A549 (cell line): Measurements from ENCODE around the gene EXOC4. TPM values are rescaled to one million over a fixed set of nuclear protein-coding genes. Genes with fewer than 3 reads are reported as not detected.

Source experiments
- ATAC-seq, 2 experiments: fragments of 200-7000 bp in 1 of 2; fragments of >200 bp in 1 of 2; cut with Nextera tagmentation in 1 of 2; cut with Tn5 transposase in 1 of 2; 3 replicates each; pipeline versions ENCODE4 v1.8.0 to v1.9.1; 2018 to 2020; ENCODE audit warnings: mild to moderate bottlenecking in 1 of 2, moderate library complexity in 1 of 2
- CTCF ChIA-PET: fragments of 300-600 bp; sonication (Branson Sonifier 250); formaldehyde crosslinking; extraction: SDS; loops from one replicate; lab custom pipeline; 2021; ENCODE audit warnings: antibody characterized with exemption, inconsistent platforms; lab: Yijun Ruan, JAX
- POLR2A ChIA-PET: fragments of 350-600 bp; formaldehyde crosslinking; extraction: SDS; loops from one replicate; lab custom pipeline; 2021; ENCODE audit warnings: antibody characterized with exemption, inconsistent platforms; lab: Yijun Ruan, JAX
- DNase-seq, 2 experiments: peaks; one replicate each; pipeline versions ENCODE4 v3.0.0 to v3.0.0-alpha.2; 2011 to 2016; ENCODE audit warnings: low read depth in 1 of 2, low spot score in 1 of 2
- FAIRE-seq: peaks from 2 replicates; lab custom pipeline; 2011; peaks lifted over from hg19 to GRCh38; lab: Jason Lieb, UNC
- H3K27ac ChIP-seq, 2 experiments: fragments of >200 bp; sonication (Bioruptor Twin); formaldehyde crosslinking; 3 replicates each; pipeline ENCODE4 v1.5.1; 2016 to 2017
- H3K4me1 ChIP-seq: fragments of >200 bp; sonication (Bioruptor Twin); formaldehyde crosslinking; 3 replicates; pipeline ENCODE4 v1.6.1; 2016
- H3K4me2 ChIP-seq: fragments of >200 bp; sonication (Bioruptor Twin); formaldehyde crosslinking; 3 replicates; pipeline ENCODE4 v1.6.1; 2016
- H3K4me3 ChIP-seq: fragments of >200 bp; sonication (Bioruptor Twin); formaldehyde crosslinking; 3 replicates; pipeline ENCODE4 v1.5.1; 2016
- H3K9me3 ChIP-seq: fragments of >200 bp; sonication (Bioruptor Twin); formaldehyde crosslinking; 3 replicates; pipeline ENCODE4 v1.6.1; 2016
- BCL3 ChIP-seq: fragments of >200 bp; sonication (Bioruptor Twin); formaldehyde crosslinking; IDR thresholded peaks from 3 replicates; pipeline ENCODE4 v1.6.1; 2016
- CBX2 ChIP-seq: fragments of 200-600 bp; sonication (generic); IDR thresholded peaks from 2 replicates; pipeline ENCODE4 v1.6.1; 2016; ENCODE audit warnings: low read depth, mild to moderate bottlenecking, borderline replicate concordance
- E2F6 ChIP-seq: IDR thresholded peaks from 2 replicates; pipeline ENCODE4 v1.6.1; 2012; ENCODE audit warnings: low read depth, borderline replicate concordance
- EHMT2 ChIP-seq: fragments of 200-600 bp; sonication (generic); IDR thresholded peaks from 2 replicates; pipeline ENCODE4 v1.6.1; 2016; ENCODE audit warnings: antibody characterized with exemption, low read depth, mild to moderate bottlenecking, moderate library complexity
- ELK1 ChIP-seq: fragments of 150-350 bp; IDR thresholded peaks from 2 replicates; pipeline ENCODE4 v1.6.1; 2014; ENCODE audit warnings: low read depth, mild to moderate bottlenecking, low read length
- FOSB ChIP-seq: fragments of 250-450 bp; sonication (Bioruptor Pico); IDR thresholded peaks from 2 replicates; pipeline ENCODE4 v1.5.0; 2020; ENCODE audit warnings: mild to moderate bottlenecking, moderate library complexity
- HES2 ChIP-seq: fragments of >200 bp; sonication (Bioruptor Twin); formaldehyde crosslinking; IDR thresholded peaks from 2 replicates; pipeline ENCODE4 v1.6.1; 2016
- HEYL ChIP-seq: fragments of 250-450 bp; sonication (Bioruptor Pico); IDR thresholded peaks from 2 replicates; pipeline ENCODE4 v1.8.0; 2021; ENCODE audit warnings: mild to moderate bottlenecking, moderate library complexity
- HMGXB4 ChIP-seq: fragments of 250-450 bp; sonication (Bioruptor Pico); IDR thresholded peaks from 2 replicates; pipeline ENCODE4 v1.5.0; 2021; ENCODE audit warnings: mild to moderate bottlenecking, moderate library complexity, borderline replicate concordance
- HOXB13 ChIP-seq: fragments of 250-450 bp; sonication (Bioruptor Pico); IDR thresholded peaks from 2 replicates; pipeline ENCODE4 v1.5.0; 2020; ENCODE audit warnings: low read depth, mild to moderate bottlenecking, moderate library complexity
- HOXB5 ChIP-seq: fragments of 250-450 bp; sonication (Bioruptor Pico); IDR thresholded peaks from 2 replicates; pipeline ENCODE4 v1.5.0; 2020; ENCODE audit warnings: mild to moderate bottlenecking, moderate library complexity
- JUNB ChIP-seq: fragments of >200 bp; sonication (Bioruptor Twin); formaldehyde crosslinking; IDR thresholded peaks from 2 replicates; pipeline ENCODE4 v1.6.1; 2016
- KDM5A ChIP-seq: fragments of 200-600 bp; sonication (generic); IDR thresholded peaks from 2 replicates; pipeline ENCODE4 v1.6.1; 2016; ENCODE audit warnings: antibody characterized with exemption, mild to moderate bottlenecking
- MYC ChIP-seq: IDR thresholded peaks from 2 replicates; pipeline ENCODE4 v1.6.1; 2012; ENCODE audit warnings: mild to moderate bottlenecking, inconsistent platforms, low read length, improper control_type of control experiment, borderline replicate concordance
- NPAS2 ChIP-seq: fragments of 250-450 bp; sonication (Bioruptor Pico); IDR thresholded peaks from 2 replicates; pipeline ENCODE4 v1.8.0; 2022; ENCODE audit warnings: mild to moderate bottlenecking, moderate library complexity, borderline replicate concordance
- NR3C1 ChIP-seq: fragments of >200 bp; sonication (Bioruptor Twin); formaldehyde crosslinking; IDR thresholded peaks from 3 replicates; pipeline ENCODE4 v1.6.1; 2017
- PHF8 ChIP-seq: fragments of 200-600 bp; sonication (generic); IDR thresholded peaks from 2 replicates; pipeline ENCODE4 v1.6.1; 2016; ENCODE audit warnings: low read depth, mild to moderate bottlenecking, antibody characterized with exemption, moderate library complexity, borderline replicate concordance
- POLR2A ChIP-seq: IDR thresholded peaks from 2 replicates; pipeline ENCODE4 v1.6.1; 2012; ENCODE audit warnings: mild to moderate bottlenecking, low read length
- POLR2AphosphoS2 ChIP-seq: conservative IDR thresholded peaks from 2 replicates; pipeline ENCODE4 v1.6.1; 2012; ENCODE audit warnings: low read length, improper control_type of control experiment, inconsistent platforms
- RAD21 ChIP-seq, 2 experiments: fragments of >200 bp in 1 of 2; sonication (Bioruptor Twin) in 1 of 2; formaldehyde crosslinking in 1 of 2; IDR thresholded peaks in 1 of 2; conservative IDR thresholded peaks in 1 of 2; 2 replicates in 1 of 2; 3 replicates in 1 of 2; pipeline ENCODE4 v1.6.1; 2012 to 2018; ENCODE audit warnings: inconsistent platforms in 1 of 2
- RCOR1 ChIP-seq: fragments of 150-350 bp; IDR thresholded peaks from 2 replicates; pipeline ENCODE4 v1.6.1; 2014; ENCODE audit warnings: antibody characterized with exemption, low read length, low read depth
- SREBF2 ChIP-seq: fragments of 450-650 bp; IDR thresholded peaks from 2 replicates; pipeline ENCODE4 v1.6.1; 2014; ENCODE audit warnings: mild to moderate bottlenecking, moderate library complexity
- TFCP2L1 ChIP-seq: fragments of 250-450 bp; sonication (Bioruptor Pico); IDR thresholded peaks from 2 replicates; pipeline ENCODE4 v1.5.0; 2021; ENCODE audit warnings: mild to moderate bottlenecking
- USF2 ChIP-seq: fragments of 450-650 bp; IDR thresholded peaks from 2 replicates; pipeline ENCODE4 v1.6.1; 2014; ENCODE audit warnings: antibody characterized with exemption
- ZC3H11A ChIP-seq: fragments of 450-650 bp; IDR thresholded peaks from 2 replicates; pipeline ENCODE4 v1.6.1; 2014; ENCODE audit warnings: antibody characterized with exemption, mild to moderate bottlenecking
- ZNF302 ChIP-seq: fragments of 250-450 bp; sonication (Bioruptor Pico); IDR thresholded peaks from 2 replicates; pipeline ENCODE4 v1.9.0; 2021; ENCODE audit warnings: inconsistent platforms, mild to moderate bottlenecking, moderate library complexity
- WGBS: methylation state at CpG from one replicate; pipeline ENCODE4 v1.1.6; 2017; ENCODE audit errors: missing lambda C conversion rate; 5-methylcytosine and 5-hydroxymethylcytosine counted together
- polyA plus RNA-seq, 4 experiments: library from polyadenylated mRNA; depleted of rRNA in 3 of 4; stranded (reverse); fragments of >200 nt; fragmentation: RNase III in 1 of 4; extraction: RNeasy Plus Mini Kit Qiagen cat#74134 plus additional on column Dnase treatment in 1 of 4; gene quantifications; 2 replicates in 3 of 4; 3 replicates in 1 of 4; pipeline ENCODE4 v1.2.3, GENCODE V29; 2011 to 2017

Gene EXOC4
- polyA plus RNA-seq, 2 of the 4 experiments (the other 2 are of a cell fraction): 33.4 to 73.1 TPM

- no peak overlapping the region for H3K4me3 ChIP-seq
- POLR2A ChIA-PET: no interaction called here
- FAIRE-seq (no peak), DNase-seq (no peak), ATAC-seq (no peak)
- H3K27ac ChIP-seq: no peak overlapping the region
- CTCF ChIA-PET: interaction anchor here (0.8 kb wide), 1 partner anchor 58 kb away, joined by 3 read pairs; no protein-coding TSS in a partner anchor
- WGBS: 91% methylated on average over 6 of the region's 6 CpGs
- H3K4me1 ChIP-seq: no peaks in the 10 kb centered on the region
- no peaks in the 10 kb centered on the region for H3K9me3 ChIP-seq
- TF ChIP-seq HEYL (CRISPR knock-in tag) (no peak), SREBF2 (no peak), EHMT2 (no peak), HMGXB4 (CRISPR knock-in tag) (no peak), CBX2 (no peak), ZNF302 (CRISPR knock-in tag) (no peak), ELK1 (no peak)
- H3K4me2 ChIP-seq: no peak overlapping the region
These were observed 62.6 kb downstream of the EXOC4 start for GRCh38 chr7:133315332-133316040.

- 87% methylated on average over 2 of the region's 2 CpGs for WGBS
- Histone ChIP-seq H3K4me3 (no peak overlapping the region), H3K27ac (no peak overlapping the region), H3K4me1 (no peaks in the 10 kb centered on the region), H3K4me2 (no peak overlapping the region), H3K9me3 (peaks cover 3% of the 10 kb centered on the region; the same call in 1 of the 3 replicates)
- no peak for ATAC-seq
- ChIA-PET POLR2A (no interaction called here), CTCF (interaction anchor here (0.6 kb wide), 2 partner anchors 198 to 414 kb away, joined by 3 read pairs; no protein-coding TSS in a partner anchor)
- no peak for FAIRE-seq
- TF ChIP-seq PHF8: no peak
- no peak for DNase-seq
These were observed 67.0 kb downstream of the EXOC4 start for GRCh38 chr7:133319842-133320241.

GRCh38 chr7:133320891-133321290 is 68.0 kb downstream of the EXOC4 start:
- Histone ChIP-seq H3K4me2 (no peak overlapping the region), H3K27ac (no peak overlapping the region), H3K9me3 (peaks cover 3% of the 10 kb centered on the region; the same call in 1 of the 3 replicates), H3K4me3 (no peak overlapping the region), H3K4me1 (no peaks in the 10 kb centered on the region)
- no peak for FAIRE-seq
- WGBS: 70% methylated on average over 2 of the region's 2 CpGs
- TF ChIP-seq E2F6 (no peak), MYC (no peak), POLR2A (no peak), FOSB (CRISPR knock-in tag) (no peak), POLR2AphosphoS2 (no peak), NPAS2 (no peak), HOXB5 (no peak), TFCP2L1 (CRISPR knock-in tag) (no peak), BCL3 (no peak), USF2 (no peak), ZC3H11A (no peak), RCOR1 (no peak), NR3C1 (no peak), RAD21 (conservative IDR thresholded peaks at IDR 0.05 in 1 of 2, IDR thresholded peaks at IDR 0.05 in 1 of 2) (no peak), HOXB13 (CRISPR knock-in tag) (no peak), ELK1 (no peak), JUNB (no peak), KDM5A (no peak), HES2 (no peak)
- no peak for DNase-seq
- CTCF ChIA-PET: no interaction called here
- ATAC-seq: no peak
- POLR2A ChIA-PET: no interaction called here
